Fibroblast of the conjunctiva (primary cell): ENCODE measurements around the gene UBAP2.
"Not testable (repeated sequence)": the region's sequence is repeated elsewhere in the genome, so short reads cannot be mapped to it uniquely, and the experiment has no call there.

Experiments used
- DNase-seq: peaks from one replicate; pipeline ENCODE4 v3.0.0-alpha.2; 2010; ENCODE audit warnings: low read depth

The UBAP2 gene

GRCh38 chr9:34046784-34047379 is 1.8 kb downstream of the UBAP2 start:
- DNase-seq: no peak

DNA sequence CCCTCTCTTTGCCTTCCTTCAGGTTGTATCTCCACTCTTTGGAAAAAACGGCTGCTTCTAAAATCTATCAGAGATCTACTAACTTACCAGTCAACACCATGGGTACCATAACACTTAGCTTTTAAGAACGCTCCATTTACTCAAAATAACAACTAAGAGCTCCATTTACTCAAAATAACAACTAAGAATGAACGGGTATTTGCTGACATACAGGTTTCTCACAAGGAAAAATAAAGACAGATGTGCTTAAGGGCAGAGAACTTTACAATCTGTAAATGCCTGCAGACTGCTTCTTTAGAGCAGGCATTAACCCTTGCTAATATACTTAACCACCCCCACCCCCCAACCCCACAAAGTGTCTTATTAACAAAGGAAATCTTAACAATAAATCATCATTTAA is 2.8 kb downstream of the UBAP2 start:
- DNase-seq: no peak

DNA sequence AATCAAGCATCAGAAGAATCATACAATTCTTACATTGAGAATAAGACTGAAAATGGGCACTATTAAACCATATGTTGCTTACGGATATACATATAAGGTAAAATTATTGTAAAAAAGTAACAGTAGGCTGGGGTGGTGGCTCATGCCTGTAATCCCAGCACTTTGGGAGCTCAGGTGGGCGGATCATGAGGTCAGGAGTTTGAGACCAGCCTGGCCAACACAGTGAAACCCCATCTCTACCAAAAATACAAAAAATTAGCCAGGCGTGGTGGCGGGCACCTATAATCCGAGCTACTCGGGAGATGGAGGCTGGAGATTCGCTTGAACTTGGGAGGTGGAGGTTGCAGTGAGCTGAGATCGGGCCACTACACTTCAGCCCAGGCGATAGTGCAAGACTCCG is 6.6 kb downstream of the UBAP2 start:
- DNase-seq: not testable (repeated sequence)

GRCh38 chr9:34038851-34039250 is 9.8 kb downstream of the UBAP2 start:
- DNase-seq: not testable (repeated sequence)

DNA sequence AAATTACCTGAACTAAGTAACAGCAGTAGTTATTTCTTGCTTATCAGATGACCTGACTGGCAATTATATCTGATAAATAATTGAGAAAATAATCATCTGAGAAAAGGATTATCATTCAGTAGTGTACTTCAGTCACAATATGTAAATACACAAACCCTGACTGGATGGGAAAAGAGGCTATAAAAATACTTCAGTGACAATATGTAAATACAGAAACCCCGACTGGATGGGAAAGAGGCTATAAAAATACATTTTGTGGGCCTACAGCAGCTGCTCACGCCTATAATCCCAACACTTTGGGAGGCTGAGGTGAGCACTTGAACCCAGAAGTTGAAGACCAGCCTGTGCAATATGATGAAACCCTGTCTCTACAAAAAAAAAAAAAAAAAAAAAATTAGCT is 11.1 kb downstream of the UBAP2 start:
- no peak for DNase-seq

DNA sequence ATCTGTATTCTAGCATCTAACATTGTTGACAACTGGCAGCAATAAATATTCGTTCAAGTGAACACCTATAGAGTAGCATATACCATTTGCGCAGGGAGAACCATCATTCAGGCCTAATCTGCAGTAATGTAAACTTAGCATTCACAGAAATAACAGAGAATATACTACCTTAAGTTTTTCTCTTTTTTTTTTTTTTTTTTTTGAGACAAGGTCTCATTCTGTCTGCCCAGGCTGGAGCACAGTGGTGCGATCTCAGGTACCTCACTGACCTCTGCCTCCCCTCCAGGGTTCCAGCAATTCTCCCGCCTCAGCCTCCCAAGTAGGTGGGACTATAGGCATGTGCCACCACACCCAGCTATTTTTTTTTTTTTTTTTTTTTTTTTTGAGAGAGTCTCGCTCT is 12.1 kb downstream of the UBAP2 start:
- DNase-seq: no peak

GRCh38 chr9:34035656-34036055 is 13.0 kb downstream of the UBAP2 start:
- no peak for DNase-seq

DNA sequence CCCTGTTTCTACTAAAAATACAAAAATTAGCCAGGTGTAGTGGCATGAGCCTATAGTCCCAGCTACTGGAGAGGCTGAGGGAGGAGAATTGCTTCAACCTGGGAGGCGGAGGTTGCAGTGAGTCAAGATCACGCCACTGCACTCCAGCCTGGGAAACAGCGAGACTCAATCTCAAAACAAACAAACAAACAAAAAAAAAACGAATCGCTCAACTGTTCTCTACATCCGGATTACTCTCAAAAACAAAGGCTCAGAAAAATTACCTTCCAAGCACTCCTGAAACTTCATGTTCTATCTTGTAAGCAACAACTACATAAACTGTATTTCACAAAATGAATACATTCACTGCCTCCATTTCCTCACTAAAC is 14.0 kb downstream of the UBAP2 start:
- DNase-seq: no peak

GRCh38 chr9:34032631-34033030 is 16.1 kb downstream of the UBAP2 start:
- DNase-seq: no peak

- DNase-seq: no peak
These were observed 20.7 kb downstream of the UBAP2 start for GRCh38 chr9:34027845-34028574.

- DNase-seq: no peak
These were observed 22.9 kb downstream of the UBAP2 start for GRCh38 chr9:34025811-34026210.

GRCh38 chr9:34025062-34025461 is 23.6 kb downstream of the UBAP2 start:
- no peak for DNase-seq

DNA sequence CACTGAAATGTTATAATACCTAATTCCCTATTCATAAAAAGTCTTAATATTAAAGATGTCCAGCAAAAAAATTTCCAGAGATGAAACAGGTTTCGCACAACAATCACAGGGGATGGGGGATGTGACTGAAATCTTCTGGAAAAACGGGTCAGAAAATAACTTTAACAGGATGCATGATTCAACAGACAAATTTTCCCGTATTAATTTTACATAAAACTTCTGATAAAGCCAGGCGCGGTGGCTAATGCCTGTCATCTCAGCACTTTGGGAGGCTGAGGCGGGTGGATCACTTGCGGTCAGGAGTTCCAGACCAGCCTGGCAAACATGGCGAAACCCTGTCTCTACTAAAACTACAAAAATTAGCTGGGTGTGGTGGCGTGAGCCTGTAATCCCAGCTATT is 24.2 kb downstream of the UBAP2 start:
- DNase-seq: not testable (repeated sequence)

DNA sequence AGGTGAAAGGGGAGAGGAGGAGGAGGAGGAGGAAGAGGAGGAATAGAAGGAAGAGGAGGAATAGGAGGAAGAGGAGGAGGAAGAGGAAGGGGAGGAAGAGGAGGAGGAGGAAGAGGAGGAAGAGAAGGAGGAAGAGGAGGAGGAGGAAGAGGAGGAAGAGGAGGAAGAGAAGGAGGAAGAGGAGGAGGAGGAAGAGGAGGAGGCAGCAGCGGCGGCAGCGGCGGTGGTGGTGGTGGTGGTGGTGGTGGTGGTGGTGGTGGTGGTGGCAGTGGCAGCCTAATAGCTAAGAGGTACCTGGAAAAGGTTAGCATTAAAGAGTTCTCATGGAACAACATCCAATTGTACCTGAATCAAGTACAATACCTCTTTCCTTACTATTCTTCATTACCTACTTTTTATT is 32.5 kb downstream of the UBAP2 start:
- DNase-seq: no peak

- no peak for DNase-seq
These were observed 37.7 kb downstream of the UBAP2 start for GRCh38 chr9:34010979-34011378.

DNA sequence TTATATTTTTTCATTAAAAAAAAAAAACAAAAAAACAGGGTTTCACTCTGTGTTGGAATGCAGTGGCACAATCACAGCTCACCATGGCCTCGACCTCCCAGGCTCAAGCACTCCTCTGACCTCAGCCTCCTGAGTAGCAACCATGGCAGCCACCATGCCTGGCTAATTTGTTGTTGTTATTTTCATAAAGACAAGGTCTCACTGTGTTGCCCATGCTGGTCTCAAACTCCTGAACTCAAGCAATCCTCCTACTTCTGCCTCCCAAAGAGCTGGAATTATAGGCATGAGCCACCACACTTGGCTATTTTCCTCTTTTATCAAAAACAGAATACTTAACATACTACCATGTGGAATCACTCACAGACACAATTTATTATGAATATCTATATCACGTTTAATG is 46.7 kb downstream of the UBAP2 start:
- DNase-seq: no peak

- no peak for DNase-seq
These were observed 47.4 kb downstream of the UBAP2 start for GRCh38 chr9:34001298-34001697.

DNA sequence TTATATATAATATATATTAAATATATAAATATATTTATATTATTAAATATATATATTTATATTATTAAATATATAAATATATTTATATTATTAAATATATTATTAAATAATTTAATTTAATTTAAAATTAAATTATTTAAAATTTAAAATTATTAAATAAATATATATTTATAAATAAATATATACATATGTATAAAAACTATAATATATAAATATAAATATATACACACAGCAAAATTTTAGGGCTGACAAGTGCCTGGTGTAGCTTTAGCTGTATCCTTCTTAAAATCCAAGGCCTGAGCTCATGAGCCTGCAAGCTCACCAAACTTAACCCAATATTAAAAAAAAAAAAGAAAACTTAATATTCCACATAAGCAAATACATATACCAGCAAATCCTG is 53.2 kb downstream of the UBAP2 start:
- DNase-seq: no peak

DNA sequence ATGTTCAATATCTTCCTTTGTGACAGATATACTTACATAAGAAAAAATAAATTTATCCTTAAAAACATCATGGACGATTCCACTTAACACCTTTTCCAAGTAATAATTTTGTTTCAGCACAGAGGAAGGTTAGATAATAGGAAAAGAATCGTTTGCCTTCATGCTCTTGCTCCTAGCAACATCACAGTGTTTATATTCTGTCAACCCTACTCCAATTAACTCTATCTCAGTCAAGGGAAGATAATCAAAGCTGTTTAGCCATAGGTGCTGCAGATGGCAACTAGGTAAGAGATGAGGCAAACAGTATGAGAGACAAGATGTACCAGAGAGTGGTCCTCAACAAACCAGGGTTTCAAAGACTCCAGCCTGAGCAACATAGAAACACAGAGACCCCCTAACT is 55.6 kb downstream of the UBAP2 start:
- DNase-seq: no peak

DNA sequence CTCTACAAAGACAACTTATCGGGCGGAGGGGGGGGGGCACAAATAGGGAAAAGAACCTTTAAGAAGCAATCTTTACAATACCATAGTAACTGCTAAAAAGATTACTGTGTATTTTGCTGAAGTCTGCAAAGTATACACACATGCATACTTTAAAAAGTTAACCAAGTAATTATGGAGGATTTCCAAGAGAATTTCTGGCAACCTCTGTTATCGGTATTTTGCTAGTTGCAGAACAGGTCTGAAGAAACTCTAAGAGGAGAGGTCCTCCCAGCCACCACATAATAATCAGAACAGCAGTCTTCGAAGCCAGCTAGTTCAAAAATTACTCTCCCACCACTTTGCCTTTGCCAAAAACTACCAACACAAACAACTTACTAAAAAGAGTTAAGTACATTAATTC is 56.1 kb downstream of the UBAP2 start:
- no peak for DNase-seq

- DNase-seq: no peak
These were observed 60.3 kb downstream of the UBAP2 start for GRCh38 chr9:33988219-33988890.

DNA sequence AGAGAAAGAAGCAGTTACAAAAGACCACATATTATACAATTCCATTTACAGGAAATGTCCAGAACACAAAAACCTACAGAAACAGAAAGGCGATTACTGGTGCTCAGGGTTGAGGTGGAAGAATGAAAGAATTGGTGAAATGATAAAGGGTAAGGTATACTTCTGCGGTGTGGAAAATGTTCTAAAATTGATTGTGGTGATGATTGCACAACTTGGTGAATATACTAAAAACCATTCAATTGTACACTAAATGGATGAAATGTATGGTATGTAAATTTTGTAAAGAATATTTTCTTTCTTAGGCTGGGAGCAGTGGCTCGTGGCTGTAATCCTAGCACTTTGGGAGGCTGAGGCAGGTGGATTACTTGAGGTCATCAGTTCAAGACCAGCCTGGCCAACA is 72.3 kb downstream of the UBAP2 start:
- DNase-seq: no peak

DNA sequence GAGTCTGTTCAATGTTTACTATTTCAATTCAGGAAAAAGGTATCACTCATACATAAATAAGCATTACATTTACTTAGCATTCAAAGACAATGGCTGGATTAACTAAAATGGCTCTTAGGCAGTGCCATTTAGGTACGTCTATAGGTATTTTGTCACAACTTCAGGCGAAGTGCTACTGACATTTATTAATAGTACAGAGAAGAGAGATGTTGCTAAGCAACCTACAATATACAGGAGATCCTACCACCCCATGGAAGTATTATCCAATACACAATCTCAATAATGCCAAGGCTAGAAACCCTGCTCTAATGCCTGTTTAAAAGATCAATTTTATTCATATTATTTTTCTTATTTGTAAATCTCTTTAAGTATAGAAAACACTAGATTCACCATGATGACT is 76.0 kb downstream of the UBAP2 start:
- no peak for DNase-seq
